CD8-positive, alpha-beta memory T cell (primary cell): ENCODE measurements around the gene CENPI. TPM values are rescaled to one million over a fixed set of nuclear protein-coding genes. Genes with fewer than 3 reads are reported as not detected.
A peak's percentile ranks its signal among the peaks of the same experiment; 100 is the strongest.
"Not testable (repeated sequence)": the region's sequence is repeated elsewhere in the genome, so short reads cannot be mapped to it uniquely, and the experiment has no call there.

ENCODE experiments used
- CTCF ChIA-PET: fragments of 350-600 bp; sonication (Branson Sonifier 250); formaldehyde crosslinking; loops from one replicate; lab custom pipeline; 2021; ENCODE audit warnings: antibody characterized with exemption; lab: Charles Lee
- POLR2A ChIA-PET: fragments of 350-600 bp; sonication (Branson Sonifier 250); formaldehyde crosslinking; loops from one replicate; lab custom pipeline; 2021; ENCODE audit warnings: antibody characterized with exemption; lab: Charles Lee
- DNase-seq, 5 donors: peaks; one replicate each; pipeline versions ENCODE4 v3.0.0 to v3.0.0-alpha.2; 2020 to 2022; ENCODE audit warnings: mixed read lengths in 1 of 5
- H3K27ac ChIP-seq: one replicate; pipeline ENCODE4 v1.7.0; 2013; ENCODE audit warnings: low read depth, mild to moderate bottlenecking, low read length, moderate library complexity
- H3K27me3 ChIP-seq: 2 replicates; pipeline ENCODE4 v1.7.0; 2013; ENCODE audit warnings: low read length, mild to moderate bottlenecking; ENCODE audit not compliant: insufficient read depth, poor library complexity, severe bottlenecking
- H3K36me3 ChIP-seq: 2 replicates; pipeline ENCODE4 v1.7.0; 2013; ENCODE audit warnings: mild to moderate bottlenecking, low read length, moderate library complexity; ENCODE audit not compliant: insufficient read depth
- H3K4me1 ChIP-seq: 2 replicates; pipeline ENCODE4 v1.7.0; 2013; ENCODE audit warnings: mild to moderate bottlenecking, low read length, moderate library complexity; ENCODE audit not compliant: insufficient read depth
- H3K4me3 ChIP-seq: 2 replicates; pipeline ENCODE4 v1.7.0; 2013; ENCODE audit warnings: mild to moderate bottlenecking, low read length
- H3K9me3 ChIP-seq: 2 replicates; pipeline ENCODE4 v1.7.0; 2013; ENCODE audit warnings: mild to moderate bottlenecking, low read length
- H3K27ac Mint-ChIP-seq, 8 donors: one replicate each; pipeline ENCODE4 v1.8.0; 2020 to 2021; ENCODE audit warnings: mixed read lengths in 8 of 8, mild to moderate bottlenecking in 6 of 8, inconsistent platforms in 3 of 8, moderate library complexity in 3 of 8
- H3K27me3 Mint-ChIP-seq, 2 donors: one replicate each; pipeline ENCODE4 v1.8.0; 2020 to 2021; ENCODE audit warnings: mixed read lengths in 2 of 2, mild to moderate bottlenecking in 1 of 2, moderate library complexity in 1 of 2
- H3K36me3 Mint-ChIP-seq, 3 donors: one replicate each; pipeline ENCODE4 v1.8.0; 2020 to 2021; ENCODE audit warnings: mixed read lengths in 3 of 3, inconsistent platforms in 1 of 3, mild to moderate bottlenecking in 1 of 3
- H3K4me1 Mint-ChIP-seq, 3 donors: one replicate each; pipeline ENCODE4 v1.8.0; 2020 to 2021; ENCODE audit warnings: mixed read lengths in 3 of 3, inconsistent platforms in 1 of 3, mild to moderate bottlenecking in 1 of 3
- H3K4me3 Mint-ChIP-seq, 7 donors: one replicate each; pipeline ENCODE4 v1.8.0; 2020 to 2021; ENCODE audit warnings: mixed read lengths in 7 of 7, mild to moderate bottlenecking in 6 of 7, moderate library complexity in 4 of 7, inconsistent platforms in 2 of 7
- H3K9me3 Mint-ChIP-seq, 5 donors: one replicate each; pipeline ENCODE4 v1.8.0; 2020 to 2022; ENCODE audit warnings: mixed read lengths in 5 of 5, mild to moderate bottlenecking in 3 of 5, moderate library complexity in 2 of 5, inconsistent platforms in 1 of 5
- polyA plus RNA-seq: library from polyadenylated mRNA; unstranded; fragments of 300-500 nt; fragmentation: Illumina TruSeq; gene quantifications from one replicate; pipeline ENCODE4 v1.2.3, GENCODE V29; 2021
- total RNA-seq, 2 experiments: library from RNA; stranded (reverse); gene quantifications; one replicate each; pipeline ENCODE4 v1.2.3, GENCODE V29; 2021

Gene CENPI, protein sequence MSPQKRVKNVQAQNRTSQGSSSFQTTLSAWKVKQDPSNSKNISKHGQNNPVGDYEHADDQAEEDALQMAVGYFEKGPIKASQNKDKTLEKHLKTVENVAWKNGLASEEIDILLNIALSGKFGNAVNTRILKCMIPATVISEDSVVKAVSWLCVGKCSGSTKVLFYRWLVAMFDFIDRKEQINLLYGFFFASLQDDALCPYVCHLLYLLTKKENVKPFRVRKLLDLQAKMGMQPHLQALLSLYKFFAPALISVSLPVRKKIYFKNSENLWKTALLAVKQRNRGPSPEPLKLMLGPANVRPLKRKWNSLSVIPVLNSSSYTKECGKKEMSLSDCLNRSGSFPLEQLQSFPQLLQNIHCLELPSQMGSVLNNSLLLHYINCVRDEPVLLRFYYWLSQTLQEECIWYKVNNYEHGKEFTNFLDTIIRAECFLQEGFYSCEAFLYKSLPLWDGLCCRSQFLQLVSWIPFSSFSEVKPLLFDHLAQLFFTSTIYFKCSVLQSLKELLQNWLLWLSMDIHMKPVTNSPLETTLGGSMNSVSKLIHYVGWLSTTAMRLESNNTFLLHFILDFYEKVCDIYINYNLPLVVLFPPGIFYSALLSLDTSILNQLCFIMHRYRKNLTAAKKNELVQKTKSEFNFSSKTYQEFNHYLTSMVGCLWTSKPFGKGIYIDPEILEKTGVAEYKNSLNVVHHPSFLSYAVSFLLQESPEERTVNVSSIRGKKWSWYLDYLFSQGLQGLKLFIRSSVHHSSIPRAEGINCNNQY
- 10 to 100 TPM; 12.8 to 15.5 TPM for total RNA-seq
- 0.15 TPM for polyA plus RNA-seq

DNA sequence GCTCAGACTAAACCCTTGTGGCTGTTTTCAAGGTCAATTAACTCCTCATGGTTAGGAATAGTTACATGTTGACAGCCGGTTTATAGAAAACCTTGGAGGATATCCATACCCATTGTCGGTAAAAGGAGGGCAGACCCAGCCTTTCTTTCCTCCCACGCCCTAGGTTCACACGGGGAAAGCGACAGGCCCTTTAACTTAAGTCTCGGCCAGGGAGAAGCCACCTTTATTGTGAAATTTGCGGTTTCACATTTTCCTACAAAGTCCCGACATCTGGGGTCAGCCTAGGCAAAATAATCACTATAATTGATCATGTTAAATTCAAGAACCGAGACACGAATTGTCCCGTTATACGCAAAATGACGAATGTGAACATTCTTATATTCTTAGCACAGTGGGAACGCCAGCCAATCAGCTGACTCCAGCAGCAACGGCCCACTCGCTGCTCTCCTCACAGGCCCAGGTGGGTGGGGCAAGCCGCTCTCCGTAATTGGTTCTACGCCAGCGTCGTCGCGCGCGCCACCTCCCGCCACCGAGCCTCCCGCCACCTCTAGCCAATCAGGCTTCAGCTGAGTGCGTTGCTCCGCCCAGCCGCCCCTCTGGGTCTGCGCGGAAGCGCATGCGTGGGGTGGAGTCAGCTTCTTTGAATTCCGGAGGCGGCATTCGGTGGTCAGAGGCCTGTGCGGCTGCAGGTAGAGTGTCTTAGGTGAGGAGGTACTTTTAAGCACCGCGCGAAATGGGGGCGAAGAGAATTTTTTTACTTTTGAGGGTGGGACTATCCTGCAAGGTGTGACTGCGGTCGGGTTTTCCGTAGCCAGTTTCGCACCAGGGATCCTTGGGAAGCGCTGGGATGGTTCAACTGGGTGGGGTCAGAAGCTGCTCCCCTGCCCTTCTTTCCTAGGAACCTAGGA lies at the start of gene CENPI:
Gene CENPI (plus strand): TSS at position 659 of the 908 bp plus-strand sequence. CDS start 2,867 bp downstream, outside the sequence.
- Mint-ChIP-seq H3K9me3 (no peaks in the 10 kb centered on the region), H3K36me3 (peaks cover 0 to 1% (median 0%) of the 10 kb centered on the region in 3 donors), H3K4me3 (peak within 1 kb of the TSS; percentile 85 to 93 (median 88)), H3K27ac (peak within 1 kb of the TSS; percentile 78 to 97 (median 96)), H3K27me3 (peaks cover 0 to 1% of the 10 kb centered on the region in 2 donors), H3K4me1 (peaks cover 7 to 21% (median 20%) of the 10 kb centered on the region in 3 donors)
- Histone ChIP-seq H3K36me3 (no peaks in the 10 kb centered on the region), H3K9me3 (no peaks in the 10 kb centered on the region), H3K27me3 (no peaks in the 10 kb centered on the region), H3K4me3 (peak within 1 kb of the TSS; percentile 82), H3K27ac (peak within 1 kb of the TSS; percentile 86), H3K4me1 (peaks cover 5% of the 10 kb centered on the region)
- ChIA-PET CTCF (no interaction called here), POLR2A (interaction anchor here (1.0 kb wide), 1 partner anchor 277 kb away, joined by 3 read pairs; the partner anchor contains the start of gene CSTF2)
- peak; percentile 85 to 95 (median 92) for DNase-seq

DNA sequence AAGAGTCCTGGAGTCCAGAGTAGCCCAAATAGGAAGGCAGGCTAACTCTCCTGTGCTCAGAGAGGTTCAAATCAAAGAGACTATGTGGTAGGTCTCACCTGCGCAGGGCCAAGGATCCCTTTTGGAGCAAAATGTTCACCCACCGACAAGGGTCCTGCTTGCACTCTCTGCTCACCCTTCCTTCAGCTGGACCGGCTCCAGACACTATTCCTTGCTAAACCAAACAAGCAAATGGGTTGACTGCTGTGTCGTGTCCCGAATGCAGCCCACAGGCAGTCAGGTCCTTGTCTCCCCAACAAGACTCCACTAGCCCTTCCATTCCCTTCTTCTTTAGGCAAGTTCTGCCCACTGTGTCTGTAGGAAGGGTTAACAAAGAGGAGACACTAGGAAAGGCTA lies 46.9 kb upstream of the CENPI start:
- peaks cover 17 to 48% (median 27%) of the 10 kb centered on the region in 3 donors for H3K4me1 Mint-ChIP-seq
- POLR2A ChIA-PET: interaction anchor here (0.6 kb wide), 1 partner anchor 82 kb away, joined by 5 read pairs; no protein-coding TSS in a partner anchor
- CTCF ChIA-PET: no interaction called here

DNA sequence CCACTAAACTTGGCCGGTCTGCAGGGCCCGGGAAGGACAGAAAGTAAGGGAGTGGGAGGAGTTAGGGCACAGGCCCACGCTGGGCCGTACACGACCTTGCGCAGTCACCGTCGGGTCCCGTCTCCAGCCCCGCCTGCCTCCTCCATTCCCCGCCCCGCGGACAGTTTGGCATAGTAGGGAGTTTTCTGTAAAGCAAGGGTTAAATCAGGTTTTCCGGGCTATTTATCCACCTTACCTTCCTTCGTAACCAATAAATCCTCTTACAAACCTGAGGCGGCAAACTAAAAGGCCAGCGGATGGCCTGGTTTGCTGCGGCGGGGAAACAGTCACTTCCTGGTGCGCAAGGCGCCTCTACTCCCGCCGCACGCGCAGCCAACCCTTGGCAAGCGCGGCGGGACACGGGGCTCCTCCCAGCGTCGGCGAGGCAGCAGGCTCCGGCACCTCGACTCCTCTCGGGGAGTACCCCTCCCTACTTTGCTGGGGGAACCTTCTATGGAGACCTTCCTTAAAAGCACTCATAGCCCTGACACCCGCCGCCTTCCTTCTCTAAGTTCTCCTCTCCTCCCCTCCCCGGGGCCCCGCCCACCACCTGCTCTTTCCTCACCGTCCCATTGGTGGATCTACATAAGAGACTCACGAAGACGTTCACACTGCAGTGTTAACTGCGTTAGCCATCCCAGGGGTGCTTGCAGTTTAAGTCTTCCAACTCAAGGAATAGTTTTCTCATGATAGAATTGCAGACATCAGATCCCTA lies 46.3 kb upstream of the CENPI start, which contains the start of gene TRMT2B:
Gene TRMT2B (minus strand): TSS at position 563 of the 754 bp plus-strand sequence. CDS start 9,822 bp downstream, outside the sequence.
- H3K4me1 Mint-ChIP-seq: peaks cover 17 to 44% (median 24%) of the 10 kb centered on the region in 3 donors
- Histone ChIP-seq H3K36me3 (no peaks in the 10 kb centered on the region), H3K9me3 (no peaks in the 10 kb centered on the region), H3K4me1 (peaks cover 10% of the 10 kb centered on the region), H3K27ac (peak within 1 kb of the TSS; percentile 91), H3K27me3 (no peaks in the 10 kb centered on the region), H3K4me3 (peak within 1 kb of the TSS; percentile 81)
- CTCF ChIA-PET: no interaction called here
- H3K27ac Mint-ChIP-seq: peak within 1 kb of the TSS; percentile 87 to 100 (median 97)
- DNase-seq: peak; percentile 63 to 87 (median 70)
- POLR2A ChIA-PET: no interaction called here
- H3K36me3 Mint-ChIP-seq: peaks cover 0 to 28% (median 3%) of the 10 kb centered on the region in 3 donors
- peaks cover 0 to 3% of the 10 kb centered on the region in 2 donors for H3K27me3 Mint-ChIP-seq
- peaks cover 0 to 2% (median 0%) of the 10 kb centered on the region in 5 donors for H3K9me3 Mint-ChIP-seq
- H3K4me3 Mint-ChIP-seq: peak within 1 kb of the TSS; percentile 85 to 93 (median 91)

More for the DNA sequence above, 46.9 kb upstream of the CENPI start:
- H3K36me3 ChIP-seq: no peaks in the 10 kb centered on the region
- H3K4me1 ChIP-seq: peaks cover 10% of the 10 kb centered on the region
- peaks cover 0 to 2% (median 0%) of the 10 kb centered on the region in 5 donors for H3K9me3 Mint-ChIP-seq
- H3K27ac ChIP-seq: peak overlapping the region; percentile 91
- H3K9me3 ChIP-seq: no peaks in the 10 kb centered on the region
- peaks cover 0 to 30% (median 3%) of the 10 kb centered on the region in 3 donors for H3K36me3 Mint-ChIP-seq
- peak overlapping the region; percentile 87 to 100 (median 97) for H3K27ac Mint-ChIP-seq
- DNase-seq: peak in 1 of 5 donors; percentile 44
- peak overlapping the region; percentile 85 to 93 (median 91) for H3K4me3 Mint-ChIP-seq
- no peaks in the 10 kb centered on the region for H3K27me3 ChIP-seq
- peaks cover 0 to 3% of the 10 kb centered on the region in 2 donors for H3K27me3 Mint-ChIP-seq
- H3K4me3 ChIP-seq: peak overlapping the region; percentile 81

DNA sequence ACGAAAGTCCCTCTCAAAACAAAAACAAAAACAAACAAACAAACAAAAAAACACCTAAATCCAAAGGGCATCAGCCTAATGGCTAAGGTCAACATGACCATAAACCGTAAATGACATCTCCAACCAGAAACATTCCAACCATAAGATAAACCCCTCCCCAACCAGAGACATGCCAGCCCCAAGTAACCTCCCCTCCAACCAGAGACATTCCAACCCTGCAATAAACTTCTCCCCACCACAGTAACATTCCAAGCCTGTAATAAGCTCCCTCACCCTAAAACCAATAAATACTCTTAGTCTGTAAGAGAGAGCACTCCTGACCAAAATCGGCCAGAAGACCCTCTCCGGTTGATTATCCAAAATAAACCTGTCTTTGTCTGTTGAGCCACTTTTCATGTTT lies 41.5 kb upstream of the CENPI start:
- peak overlapping the region in 1 of 8 donors; percentile 38 for H3K27ac Mint-ChIP-seq
- H3K36me3 ChIP-seq, H3K9me3 ChIP-seq, DNase-seq, H3K4me3 Mint-ChIP-seq, H3K27me3 ChIP-seq, CTCF ChIA-PET, POLR2A ChIA-PET, H3K27ac ChIP-seq, H3K36me3 Mint-ChIP-seq, H3K9me3 Mint-ChIP-seq, H3K4me1 Mint-ChIP-seq, H3K4me1 ChIP-seq, H3K4me3 ChIP-seq, H3K27me3 Mint-ChIP-seq: not testable (repeated sequence)

DNA sequence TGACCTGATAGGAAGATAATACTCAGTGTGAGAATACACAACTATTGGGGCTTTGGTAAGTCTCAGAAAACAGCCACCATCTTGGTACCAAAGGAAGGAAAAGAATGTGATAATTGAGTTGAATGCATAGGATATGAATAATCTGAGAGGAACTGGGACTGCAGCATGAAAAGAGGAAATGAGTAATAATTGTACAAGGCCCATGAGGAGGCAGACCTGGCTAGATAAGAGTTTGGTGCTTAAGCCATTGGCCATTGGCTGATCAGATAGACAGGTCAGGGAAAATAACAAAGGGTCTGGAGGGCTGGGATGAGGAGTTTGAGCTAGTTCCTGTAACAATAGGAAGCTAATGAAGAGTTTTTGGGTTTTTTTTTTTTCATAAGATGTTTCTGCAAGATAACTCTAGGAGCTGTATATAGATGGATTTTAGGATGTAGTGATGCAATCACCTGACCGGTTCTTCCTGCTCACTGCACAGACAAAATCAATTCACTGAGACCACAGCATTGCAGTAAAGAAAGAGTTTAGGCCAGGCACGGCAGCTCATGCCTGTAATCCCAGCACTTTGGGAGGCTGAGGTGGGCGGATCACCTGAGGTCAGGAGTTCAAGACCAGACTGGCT lies 40.8 kb upstream of the CENPI start:
- H3K4me1 ChIP-seq: peaks cover 4% of the 10 kb centered on the region
- H3K27ac Mint-ChIP-seq: peak overlapping the region in 1 of 8 donors; percentile 38
- H3K4me1 Mint-ChIP-seq: peaks cover 0 to 2% (median 1%) of the 10 kb centered on the region in 3 donors
- ChIA-PET POLR2A (no interaction called here), CTCF (no interaction called here)
- no peak overlapping the region for H3K27ac ChIP-seq
- no peak overlapping the region for H3K4me3 ChIP-seq
- no peak for DNase-seq
- H3K27me3 ChIP-seq: no peaks in the 10 kb centered on the region
- peaks cover 0 to 6% of the 10 kb centered on the region in 2 donors for H3K27me3 Mint-ChIP-seq
- H3K4me3 Mint-ChIP-seq: no peak overlapping the region
- no peaks in the 10 kb centered on the region for H3K9me3 ChIP-seq
- no peaks in the 10 kb centered on the region for H3K36me3 ChIP-seq
- no peaks in the 10 kb centered on the region for H3K36me3 Mint-ChIP-seq
- H3K9me3 Mint-ChIP-seq: no peaks in the 10 kb centered on the region

DNA sequence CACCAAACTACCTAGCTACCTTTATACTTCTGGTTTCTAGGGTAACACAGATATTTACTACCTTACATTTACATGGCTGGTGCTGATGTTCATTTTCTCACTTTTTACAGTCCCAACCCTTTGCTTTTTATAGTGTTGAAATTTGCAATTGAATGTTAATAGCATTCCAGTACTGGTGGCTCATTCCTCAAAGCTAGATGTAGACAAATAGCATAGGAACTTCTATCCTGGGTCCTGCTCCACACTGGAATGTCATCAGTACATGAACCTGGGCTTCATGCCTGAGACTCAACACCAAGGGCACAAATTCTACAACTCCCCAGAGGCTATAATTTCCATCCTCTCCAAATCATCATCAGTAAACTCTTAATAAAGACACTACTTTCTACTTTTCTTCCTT lies 35.8 kb upstream of the CENPI start:
- ChIA-PET CTCF (no interaction called here), POLR2A (no interaction called here)
- no peaks in the 10 kb centered on the region for H3K4me1 Mint-ChIP-seq

More for the DNA sequence above, 35.8 kb upstream of the CENPI start:
- H3K36me3 ChIP-seq: no peaks in the 10 kb centered on the region
- no peaks in the 10 kb centered on the region for H3K36me3 Mint-ChIP-seq
- H3K4me1 ChIP-seq: no peaks in the 10 kb centered on the region
- no peak for DNase-seq
- H3K4me3 ChIP-seq: no peak overlapping the region
- no peak overlapping the region for H3K4me3 Mint-ChIP-seq
- H3K27ac ChIP-seq: no peak overlapping the region
- H3K9me3 ChIP-seq: no peaks in the 10 kb centered on the region
- H3K27ac Mint-ChIP-seq: no peak overlapping the region
- H3K9me3 Mint-ChIP-seq: no peaks in the 10 kb centered on the region
- no peaks in the 10 kb centered on the region for H3K27me3 ChIP-seq
- peaks cover 0 to 6% of the 10 kb centered on the region in 2 donors for H3K27me3 Mint-ChIP-seq
